Lower leg skin (tissue), 4 donors: ENCODE results near the gene SCN8A. TPM values are rescaled to one million over a fixed set of nuclear protein-coding genes. Genes with fewer than 3 reads are reported as not detected.

Experiments used
- DNase-seq, 2 donors: peaks; one replicate each; pipeline ENCODE4 v3.0.0-alpha.2; 2019; ENCODE audit warnings: low spot score in 2 of 2
- H3K4me3 ChIP-seq: fragments of 200-600 bp; sonication (generic); 2 replicates; pipeline ENCODE4 v1.5.1; 2017; ENCODE audit warnings: mild to moderate bottlenecking, low read depth; ENCODE audit not compliant: poor library complexity, severe bottlenecking
- POLR2A ChIP-seq, 2 donors: fragments of 450-650 bp; IDR thresholded peaks; one replicate each; pipeline ENCODE4 v1.6.1; 2016 to 2017; ENCODE audit warnings: antibody characterized with exemption in 2 of 2, mild to moderate bottlenecking in 1 of 2, moderate library complexity in 1 of 2
- WGBS, 2 donors: methylation state at CpG; one replicate each; pipeline ENCODE4 v1.1.5; 2018; 5-methylcytosine and 5-hydroxymethylcytosine counted together
- intact Hi-C: fragments of 100-400 bp; cut with DNase I; formaldehyde crosslinking; loops from one replicate; pipeline ENCODE4 v1.15.0; 2023; ENCODE audit warnings: low total_unique reads
- total RNA-seq, 4 donors: library from RNA; depleted of rRNA; stranded (reverse); fragments of >200 nt; gene quantifications; one replicate each; pipeline ENCODE4 v1.1.0, GENCODE V29; 2016
- TF ChIP-seq, protein P1 (sequence below), 3 donors: fragments of 450-650 bp; IDR thresholded peaks; one replicate each; pipeline ENCODE4 v1.5.1; 2016; ENCODE audit warnings: antibody characterized with exemption in 3 of 3, mild to moderate bottlenecking in 3 of 3, moderate library complexity in 2 of 3

Gene SCN8A
- total RNA-seq, 4 donors from 2014 or later = 0.42 to 0.80 (median 0.65) TPM

DNA sequence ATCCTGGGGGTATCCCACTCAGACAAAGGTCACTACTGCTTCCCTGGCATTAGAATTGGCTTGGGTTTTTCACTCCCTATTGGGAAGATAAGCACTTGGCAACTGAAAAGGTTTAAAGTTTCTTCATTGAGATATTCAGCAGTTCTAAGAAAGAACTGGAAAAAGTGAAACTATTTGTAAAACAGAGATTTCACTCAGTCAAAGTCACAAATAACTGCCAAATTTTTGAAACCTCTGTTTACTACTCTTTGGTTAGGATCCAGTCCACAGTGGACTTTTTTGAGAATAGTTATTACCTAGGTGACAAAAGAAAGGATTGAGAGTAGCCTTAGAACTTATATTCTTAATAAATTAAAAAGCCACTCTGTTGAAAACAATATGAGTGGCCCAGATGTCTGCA, 172.7 kb downstream of the SCN8A start:
- no peak overlapping the region for H3K4me3 ChIP-seq
- DNase-seq = no peak
- intact Hi-C loops = no loop called here
- TF ChIP-seq POLR2A (IDR thresholded peaks at IDR 0.05) = no peak
- TF ChIP-seq, protein P1, sequence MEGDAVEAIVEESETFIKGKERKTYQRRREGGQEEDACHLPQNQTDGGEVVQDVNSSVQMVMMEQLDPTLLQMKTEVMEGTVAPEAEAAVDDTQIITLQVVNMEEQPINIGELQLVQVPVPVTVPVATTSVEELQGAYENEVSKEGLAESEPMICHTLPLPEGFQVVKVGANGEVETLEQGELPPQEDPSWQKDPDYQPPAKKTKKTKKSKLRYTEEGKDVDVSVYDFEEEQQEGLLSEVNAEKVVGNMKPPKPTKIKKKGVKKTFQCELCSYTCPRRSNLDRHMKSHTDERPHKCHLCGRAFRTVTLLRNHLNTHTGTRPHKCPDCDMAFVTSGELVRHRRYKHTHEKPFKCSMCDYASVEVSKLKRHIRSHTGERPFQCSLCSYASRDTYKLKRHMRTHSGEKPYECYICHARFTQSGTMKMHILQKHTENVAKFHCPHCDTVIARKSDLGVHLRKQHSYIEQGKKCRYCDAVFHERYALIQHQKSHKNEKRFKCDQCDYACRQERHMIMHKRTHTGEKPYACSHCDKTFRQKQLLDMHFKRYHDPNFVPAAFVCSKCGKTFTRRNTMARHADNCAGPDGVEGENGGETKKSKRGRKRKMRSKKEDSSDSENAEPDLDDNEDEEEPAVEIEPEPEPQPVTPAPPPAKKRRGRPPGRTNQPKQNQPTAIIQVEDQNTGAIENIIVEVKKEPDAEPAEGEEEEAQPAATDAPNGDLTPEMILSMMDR (IDR thresholded peaks at IDR 0.05) = no peak

DNA sequence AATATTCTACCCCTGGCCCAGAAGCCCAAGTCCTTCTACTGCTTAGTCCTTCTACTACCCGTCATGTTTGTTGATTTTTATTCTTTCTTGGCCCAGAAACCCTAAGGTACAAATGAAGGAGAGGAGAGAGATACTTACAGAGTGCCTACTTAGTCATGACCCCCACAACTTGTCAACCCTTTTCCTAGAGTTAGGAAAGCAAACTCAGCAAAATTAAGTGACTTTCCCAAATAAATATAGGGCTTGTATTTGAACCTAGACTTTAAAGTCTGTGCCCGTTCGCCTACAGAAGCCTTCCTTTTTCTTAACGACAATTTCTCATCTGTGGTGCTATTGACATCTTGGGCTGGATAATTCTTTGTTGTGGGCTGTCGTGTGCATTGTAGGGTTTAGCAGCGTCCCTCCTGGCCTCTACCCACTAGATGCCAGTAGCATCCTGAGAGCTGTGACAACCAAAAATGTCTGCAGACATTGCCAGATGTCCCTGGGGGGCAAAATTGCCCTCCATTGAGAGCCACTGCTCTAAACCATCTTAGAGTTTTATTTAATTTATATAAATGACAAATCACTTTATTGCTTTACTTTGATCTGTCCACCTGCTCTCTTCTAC, 175.1 kb downstream of the SCN8A start:
- intact Hi-C loops = no loop called here
- TF ChIP-seq, protein P1 (IDR thresholded peaks at IDR 0.05) = no peak
- no peak for TF ChIP-seq POLR2A (IDR thresholded peaks at IDR 0.05)
- no peak for DNase-seq
- H3K4me3 ChIP-seq = no peak overlapping the region
- 91 to 92% methylated on average over 6 of the region's 6 CpGs for WGBS, 2 donors

DNA sequence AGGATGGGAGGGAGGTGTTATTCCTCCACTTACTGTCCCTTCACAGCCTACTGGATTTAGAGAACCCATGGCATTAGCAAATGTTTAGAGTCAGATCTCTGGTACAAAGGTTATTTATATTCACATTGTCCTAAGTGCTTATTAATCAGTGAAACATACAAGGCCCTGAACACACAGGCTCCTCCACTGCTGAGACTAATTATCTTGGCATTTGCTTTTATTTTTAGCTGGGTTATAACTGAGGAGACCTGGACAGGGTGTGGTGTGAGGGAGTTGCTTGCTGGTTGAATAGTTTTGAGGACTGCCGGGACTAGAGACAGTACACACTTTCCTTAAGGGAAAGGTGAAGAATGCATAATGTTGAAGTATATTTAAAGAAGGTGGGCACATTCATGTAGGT, 180.0 kb downstream of the SCN8A start:
- 54 to 59% methylated on average over 1 of the region's 1 CpG for WGBS, 2 donors
- intact Hi-C loops = no loop called here
- no peak overlapping the region for H3K4me3 ChIP-seq
- no peak for TF ChIP-seq POLR2A (IDR thresholded peaks at IDR 0.05)
- TF ChIP-seq, protein P1 (IDR thresholded peaks at IDR 0.05) = no peak
- no peak for DNase-seq

DNA sequence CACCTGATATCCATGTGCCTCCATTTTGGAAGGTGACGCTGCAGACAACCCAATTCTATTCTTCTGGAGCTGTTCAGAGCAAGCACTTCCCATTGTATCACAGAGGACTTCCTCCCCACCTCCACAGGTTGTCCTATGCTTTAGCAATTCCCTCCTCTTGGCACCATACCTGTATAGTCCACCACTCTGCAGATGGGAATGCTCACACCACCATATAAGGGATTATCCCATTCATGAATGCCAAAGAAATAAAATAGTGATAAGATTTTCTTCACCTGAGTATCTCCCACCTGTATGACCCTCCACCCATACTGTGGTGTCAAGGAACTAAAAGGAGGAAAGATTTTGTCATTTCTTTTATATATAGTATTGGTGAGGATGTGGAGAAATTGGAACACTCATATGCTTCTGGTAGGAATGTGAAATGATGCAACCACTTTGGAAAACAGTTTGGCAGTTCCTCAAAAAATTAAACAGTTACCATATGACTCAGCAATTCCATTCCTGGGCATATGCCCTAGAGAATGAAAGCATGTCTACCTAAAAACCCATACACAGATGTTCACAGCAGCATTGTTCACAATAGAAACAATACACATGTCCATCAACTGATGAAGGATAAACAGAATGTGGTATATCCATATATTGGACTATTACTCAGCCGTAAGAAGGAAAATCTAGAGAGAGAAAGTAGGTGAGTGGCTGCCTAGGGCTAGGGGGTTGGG, 182.3 kb downstream of the SCN8A start:
- H3K4me3 ChIP-seq = no peak overlapping the region
- intact Hi-C loops = no loop called here
- 96% methylated on average over 2 of the region's 2 CpGs for WGBS, 2 donors
- no peak for DNase-seq
- TF ChIP-seq POLR2A (IDR thresholded peaks at IDR 0.05) = no peak

DNA sequence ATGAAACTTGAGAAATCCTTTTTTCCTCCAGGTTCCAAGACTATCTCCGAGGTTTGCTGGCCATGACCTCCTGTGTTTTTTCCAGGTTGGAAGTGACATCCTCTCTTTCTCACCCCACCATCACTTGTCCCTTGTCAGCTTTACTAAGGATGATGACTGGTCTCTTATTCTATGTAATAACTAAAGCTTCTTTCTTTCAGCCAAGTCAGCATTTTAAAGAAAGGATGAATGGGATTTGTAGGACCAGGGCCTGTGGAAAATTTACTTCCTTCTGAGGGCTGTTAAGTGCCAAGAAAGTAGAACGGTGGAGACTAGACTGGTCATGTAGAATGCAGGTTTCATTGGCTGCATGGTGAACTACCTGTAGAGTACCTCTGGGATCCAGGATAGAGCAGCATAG, 183.9 kb downstream of the SCN8A start:
- 57 to 62% methylated on average over 2 of the region's 2 CpGs for WGBS, 2 donors
- DNase-seq = no peak
- no peak overlapping the region for H3K4me3 ChIP-seq
- no peak for TF ChIP-seq POLR2A (IDR thresholded peaks at IDR 0.05)
- TF ChIP-seq, protein P1 (IDR thresholded peaks at IDR 0.05) = no peak
- intact Hi-C loops = no loop called here

DNA sequence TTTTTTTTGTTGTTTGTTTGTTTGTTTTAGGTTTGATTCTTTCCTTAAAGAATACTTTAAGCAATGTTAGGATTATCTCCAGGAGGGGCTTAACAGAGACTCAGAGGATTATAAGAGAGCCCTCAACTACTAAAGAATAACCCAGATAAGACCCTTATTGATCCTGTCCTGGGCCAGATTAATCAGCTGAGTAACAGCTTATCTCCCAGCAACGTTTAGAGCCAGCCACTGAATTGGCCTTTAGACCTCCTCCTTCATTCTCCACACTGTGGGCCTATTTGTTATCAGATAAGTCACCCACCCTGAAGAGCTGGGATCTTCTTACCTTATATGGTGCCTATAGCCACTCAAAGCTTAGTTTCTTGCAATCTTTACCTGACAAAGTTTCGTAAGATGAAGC, 186.4 kb downstream of the SCN8A start:
- TF ChIP-seq, protein P1 (IDR thresholded peaks at IDR 0.05) = no peak
- no peak for TF ChIP-seq POLR2A (IDR thresholded peaks at IDR 0.05)
- no peak overlapping the region for H3K4me3 ChIP-seq
- 63 to 66% methylated on average over 2 of the region's 2 CpGs for WGBS, 2 donors
- DNase-seq = no peak
- intact Hi-C loops = no loop called here
